Stimulated activated memory B cell treated with anti-CD40 and anti-IgM and Interleukin-4, amounts not matched to agents 10 μg/mL and 1 μg/mL and 100 μg/mL, for 72 hours (primary cell): ENCODE measurements around the gene PTPN18.
"Not testable (repeated sequence)": the region's sequence is repeated elsewhere in the genome, so short reads cannot be mapped to it uniquely, and the experiment has no call there.

ENCODE experiments used
- ATAC-seq: fragments of 150-1000 bp; cut with Tn5 transposase; 2 replicates; pipeline ENCODE4 v1.10.0; 2021
- H3K27ac Mint-ChIP-seq: one replicate; pipeline ENCODE4 v1.8.0; 2022; ENCODE audit warnings: mild to moderate bottlenecking, mixed read lengths
- H3K27me3 Mint-ChIP-seq: one replicate; pipeline ENCODE4 v1.8.0; 2022; ENCODE audit warnings: mixed read lengths
- H3K36me3 Mint-ChIP-seq: one replicate; pipeline ENCODE4 v1.8.0; 2022; ENCODE audit warnings: mixed read lengths
- H3K4me1 Mint-ChIP-seq: one replicate; pipeline ENCODE4 v1.8.0; 2022; ENCODE audit warnings: mixed read lengths
- H3K4me3 Mint-ChIP-seq: one replicate; pipeline ENCODE4 v1.8.0; 2022; ENCODE audit warnings: mild to moderate bottlenecking, moderate library complexity, mixed read lengths
- H3K9me3 Mint-ChIP-seq: one replicate; pipeline ENCODE4 v1.8.0; 2022; ENCODE audit warnings: mixed read lengths

PTPN18 gene

DNA sequence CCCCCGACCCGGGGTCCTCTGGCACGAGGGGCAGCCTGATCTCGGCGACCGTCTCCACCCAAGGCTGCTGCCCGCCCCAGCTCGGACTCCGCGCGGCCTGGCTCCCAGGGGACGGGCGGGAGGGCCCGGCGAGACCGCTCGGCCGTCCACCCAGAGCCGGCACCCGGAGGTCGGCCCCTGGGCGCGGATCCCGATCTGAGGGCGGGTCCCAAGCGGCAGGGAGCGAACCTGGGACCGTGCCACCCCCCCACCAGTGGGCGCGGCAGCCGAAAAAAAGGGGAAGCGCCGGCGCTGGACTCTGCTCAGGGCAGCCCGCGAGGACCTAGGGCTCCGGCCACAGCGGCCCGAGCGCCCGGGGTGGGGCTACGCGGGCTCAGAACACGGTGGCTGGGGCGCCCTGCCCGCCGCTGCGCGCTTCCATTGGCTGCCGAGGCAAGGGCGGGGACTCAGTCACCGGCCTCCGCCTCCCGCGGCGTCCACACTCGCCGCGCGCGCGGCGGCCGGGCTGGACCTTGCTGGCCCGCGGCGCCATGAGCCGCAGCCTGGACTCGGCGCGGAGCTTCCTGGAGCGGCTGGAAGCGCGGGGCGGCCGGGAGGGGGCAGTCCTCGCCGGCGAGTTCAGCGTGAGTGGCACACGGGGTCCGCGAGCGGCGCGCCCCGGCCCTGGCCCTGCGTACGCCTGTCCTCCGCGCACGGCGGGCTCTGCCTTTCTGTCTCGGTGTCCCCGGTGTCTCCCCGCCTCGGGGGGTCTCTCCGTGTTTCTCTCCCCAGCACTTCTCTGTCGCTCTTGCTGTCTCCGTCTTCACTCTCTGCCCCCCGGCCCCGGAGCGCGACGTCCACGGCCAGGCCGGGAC, at the start of gene PTPN18:
Gene PTPN18 (plus strand): TSS at position 479 of the 854 bp plus-strand sequence. CDS start 52 bp downstream, at position 531.
- no peak within 1 kb of the TSS for H3K27ac Mint-ChIP-seq

GRCh38 chr2:130307850-130308249, 48.0 kb upstream of the PTPN18 start:
- Mint-ChIP-seq H3K27me3 (no peaks in the 10 kb centered on the region), H3K36me3 (no peaks in the 10 kb centered on the region), H3K9me3 (no peaks in the 10 kb centered on the region), H3K27ac (no peak overlapping the region), H3K4me1 (peaks cover 5% of the 10 kb centered on the region), H3K4me3 (no peak overlapping the region)
- ATAC-seq: no peak

More for the DNA sequence above, at the start of gene PTPN18:
- Mint-ChIP-seq H3K4me1 (peaks cover 27% of the 10 kb centered on the region), H3K4me3 (peak within 1 kb of the TSS; percentile 79), H3K9me3 (peaks cover 7% of the 10 kb centered on the region), H3K27me3 (no peaks in the 10 kb centered on the region), H3K36me3 (peaks cover 10% of the 10 kb centered on the region)
- peak; percentile 95 for ATAC-seq

DNA sequence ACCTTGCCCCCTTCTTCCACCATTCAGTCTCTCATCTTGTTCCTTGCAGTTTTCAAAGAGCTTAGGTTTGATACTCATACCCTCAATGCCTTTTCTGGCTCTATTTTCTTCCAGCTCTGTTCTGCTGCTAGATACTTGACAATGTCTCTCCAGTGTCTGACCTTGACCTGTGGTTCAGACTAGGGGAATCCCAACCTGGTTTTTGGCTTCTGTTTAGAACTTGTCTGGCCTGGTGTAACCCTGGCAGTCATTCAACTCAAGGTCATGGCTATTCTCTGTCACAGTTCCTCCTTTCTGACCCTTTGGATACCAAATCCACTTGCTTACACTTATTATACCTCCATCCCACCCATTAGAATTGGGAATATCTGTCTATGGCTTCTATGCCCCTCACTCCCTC, 45.0 kb upstream of the PTPN18 start:
- Mint-ChIP-seq H3K4me3 (no peak overlapping the region), H3K36me3 (no peaks in the 10 kb centered on the region), H3K9me3 (no peaks in the 10 kb centered on the region), H3K27ac (no peak overlapping the region), H3K4me1 (no peaks in the 10 kb centered on the region), H3K27me3 (peaks cover 10% of the 10 kb centered on the region)
- no peak for ATAC-seq

- ATAC-seq: no peak
- Mint-ChIP-seq H3K36me3 (no peaks in the 10 kb centered on the region), H3K9me3 (no peaks in the 10 kb centered on the region), H3K27ac (no peak overlapping the region), H3K4me3 (no peak overlapping the region), H3K4me1 (no peaks in the 10 kb centered on the region), H3K27me3 (peaks cover 18% of the 10 kb centered on the region)
Observed at GRCh38 chr2:130313812-130314334, 42.0 kb upstream of the PTPN18 start.

DNA sequence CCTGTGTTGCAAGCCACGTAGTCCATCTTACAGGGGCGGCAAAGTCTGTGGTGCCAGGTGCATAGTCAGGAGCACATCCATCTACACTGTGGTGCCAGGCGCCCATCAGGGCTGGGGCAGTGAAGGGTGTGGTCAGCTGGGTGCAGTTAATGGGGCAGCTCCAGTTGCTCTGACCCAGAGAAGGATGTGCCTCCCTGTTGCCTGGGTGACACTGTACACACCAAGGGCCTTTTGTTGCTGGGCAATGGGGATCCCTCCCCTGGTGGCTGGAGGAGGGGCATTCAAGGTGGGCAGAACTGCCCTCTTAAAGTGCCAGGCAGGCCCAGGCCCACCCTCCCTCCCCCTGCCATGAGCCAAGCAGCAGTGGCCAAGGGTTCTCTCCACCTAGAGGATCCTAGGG, 41.5 kb upstream of the PTPN18 start:
- Mint-ChIP-seq H3K36me3 (no peaks in the 10 kb centered on the region), H3K4me1 (no peaks in the 10 kb centered on the region), H3K4me3 (no peak overlapping the region), H3K9me3 (no peaks in the 10 kb centered on the region), H3K27ac (no peak overlapping the region), H3K27me3 (peaks cover 23% of the 10 kb centered on the region)
- ATAC-seq: no peak

DNA sequence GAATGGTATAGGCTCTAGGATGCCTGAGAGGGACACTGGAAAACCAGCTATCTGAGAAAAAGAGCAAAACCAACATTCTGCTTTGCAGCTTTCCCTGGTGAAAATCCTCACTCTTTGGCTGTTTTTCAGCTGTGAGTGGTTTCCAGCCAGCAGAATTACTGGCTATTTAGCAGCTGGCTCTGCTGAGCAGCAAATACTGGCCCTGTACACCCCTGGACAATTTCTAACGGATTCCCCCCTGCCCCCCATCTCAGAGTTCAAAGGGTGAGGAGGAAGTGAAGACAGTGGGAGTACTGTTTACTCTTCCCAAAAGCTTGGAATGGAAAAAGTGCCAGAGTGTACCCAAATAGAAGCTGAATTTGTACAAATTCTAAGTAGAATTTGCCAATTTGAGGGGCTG, 39.3 kb upstream of the PTPN18 start:
- no peaks in the 10 kb centered on the region for H3K36me3 Mint-ChIP-seq
- ATAC-seq: no peak
- no peaks in the 10 kb centered on the region for H3K4me1 Mint-ChIP-seq
- no peak overlapping the region for H3K27ac Mint-ChIP-seq
- peaks cover 26% of the 10 kb centered on the region for H3K27me3 Mint-ChIP-seq
- no peak overlapping the region for H3K4me3 Mint-ChIP-seq
- no peaks in the 10 kb centered on the region for H3K9me3 Mint-ChIP-seq

- H3K27me3 Mint-ChIP-seq: peaks cover 26% of the 10 kb centered on the region
- no peak for ATAC-seq
- no peaks in the 10 kb centered on the region for H3K36me3 Mint-ChIP-seq
- H3K4me3 Mint-ChIP-seq: no peak overlapping the region
- no peak overlapping the region for H3K27ac Mint-ChIP-seq
- H3K4me1 Mint-ChIP-seq: no peaks in the 10 kb centered on the region
- no peaks in the 10 kb centered on the region for H3K9me3 Mint-ChIP-seq
Observed at GRCh38 chr2:130318906-130319305, 37.0 kb upstream of the PTPN18 start.

DNA sequence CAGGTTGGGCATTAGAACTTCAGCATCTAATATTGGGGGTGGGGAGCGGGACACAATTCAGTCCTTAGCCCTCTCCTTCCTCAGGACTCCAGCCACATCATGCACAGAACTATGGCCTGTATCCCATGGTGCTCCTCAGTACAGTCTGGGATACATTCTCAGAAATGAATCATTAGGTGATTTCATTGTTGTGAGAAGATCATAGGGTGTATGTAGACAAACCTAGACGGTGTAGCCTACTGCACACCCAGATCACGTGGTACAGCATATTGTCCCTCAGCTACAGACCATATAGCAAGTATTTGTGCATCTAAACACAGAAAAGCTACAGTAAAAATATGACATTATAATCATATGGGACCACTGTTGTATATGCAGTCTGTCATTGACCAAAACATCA, 36.3 kb upstream of the PTPN18 start:
- Mint-ChIP-seq H3K9me3 (no peaks in the 10 kb centered on the region), H3K27me3 (peaks cover 26% of the 10 kb centered on the region), H3K36me3 (no peaks in the 10 kb centered on the region), H3K27ac (no peak overlapping the region), H3K4me1 (no peaks in the 10 kb centered on the region), H3K4me3 (no peak overlapping the region)
- no peak for ATAC-seq

DNA sequence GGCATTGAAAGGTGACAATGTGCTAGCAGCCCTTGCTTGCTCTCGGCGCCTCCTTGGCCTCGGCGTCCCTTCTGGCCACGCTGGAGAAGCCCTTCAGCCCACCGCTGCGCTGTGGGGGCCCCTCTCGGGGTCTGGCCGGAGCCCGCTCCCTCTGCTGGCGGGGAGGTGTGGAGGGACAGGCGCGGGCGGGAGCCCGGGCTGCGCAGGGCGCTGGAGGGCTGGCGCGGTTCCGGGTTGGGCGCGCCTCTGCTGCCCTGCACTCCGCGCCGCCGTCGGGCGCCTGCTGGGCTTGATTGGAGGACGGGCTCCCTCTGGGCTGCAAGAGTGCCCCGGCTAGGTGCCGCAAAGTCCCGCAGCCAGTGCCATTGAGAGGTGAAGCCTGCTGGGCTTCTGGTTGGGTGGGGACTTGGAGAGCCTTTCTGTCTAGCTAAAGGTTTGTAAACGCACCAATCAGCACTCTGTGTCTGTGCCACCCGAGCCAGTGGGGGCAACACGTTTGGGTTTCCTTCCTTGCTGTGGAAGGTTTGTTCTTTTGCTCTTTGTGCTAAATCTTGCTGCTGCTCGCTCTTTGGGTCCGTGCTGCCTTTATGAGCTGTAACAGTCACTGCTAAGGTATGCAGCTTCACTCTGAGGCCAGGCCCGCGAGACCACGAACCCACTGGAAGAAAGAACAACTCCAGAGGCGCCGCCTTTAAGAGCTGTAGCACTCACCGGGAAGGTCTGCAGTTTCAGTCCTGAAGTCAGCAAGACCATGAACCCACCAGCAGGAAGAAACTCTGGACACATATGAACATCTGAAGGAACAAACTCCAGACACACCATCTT, 27.9 kb upstream of the PTPN18 start:
- peaks cover 49% of the 10 kb centered on the region for H3K27me3 Mint-ChIP-seq
- no peak overlapping the region for H3K27ac Mint-ChIP-seq
- H3K4me3 Mint-ChIP-seq: no peak overlapping the region
- peak; percentile 43 for ATAC-seq
- no peaks in the 10 kb centered on the region for H3K36me3 Mint-ChIP-seq
- H3K9me3 Mint-ChIP-seq: no peaks in the 10 kb centered on the region
- peaks cover 7% of the 10 kb centered on the region for H3K4me1 Mint-ChIP-seq

DNA sequence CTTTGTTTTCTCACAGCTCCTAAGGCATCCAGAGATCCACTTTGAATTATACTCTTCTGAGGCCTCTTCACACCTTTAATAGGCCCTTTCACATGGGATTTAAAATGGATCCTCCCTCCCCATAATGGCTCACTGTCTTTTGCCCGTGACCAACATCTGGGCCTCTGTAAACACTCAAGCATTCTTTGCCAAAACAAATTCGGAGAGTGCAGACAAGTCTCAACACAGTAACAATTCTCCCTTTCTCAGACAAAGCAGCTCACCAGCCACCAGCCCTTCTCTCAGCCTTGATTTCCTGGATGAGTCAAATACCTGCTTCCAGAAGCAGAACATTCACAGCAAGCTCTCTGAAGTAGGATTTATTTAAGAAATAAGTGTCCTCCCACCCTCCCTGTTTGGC, 27.1 kb upstream of the PTPN18 start:
- peaks cover 7% of the 10 kb centered on the region for H3K4me1 Mint-ChIP-seq
- no peaks in the 10 kb centered on the region for H3K36me3 Mint-ChIP-seq
- no peaks in the 10 kb centered on the region for H3K9me3 Mint-ChIP-seq
- H3K27ac Mint-ChIP-seq: no peak overlapping the region
- peaks cover 49% of the 10 kb centered on the region for H3K27me3 Mint-ChIP-seq
- no peak overlapping the region for H3K4me3 Mint-ChIP-seq
- ATAC-seq: no peak

DNA sequence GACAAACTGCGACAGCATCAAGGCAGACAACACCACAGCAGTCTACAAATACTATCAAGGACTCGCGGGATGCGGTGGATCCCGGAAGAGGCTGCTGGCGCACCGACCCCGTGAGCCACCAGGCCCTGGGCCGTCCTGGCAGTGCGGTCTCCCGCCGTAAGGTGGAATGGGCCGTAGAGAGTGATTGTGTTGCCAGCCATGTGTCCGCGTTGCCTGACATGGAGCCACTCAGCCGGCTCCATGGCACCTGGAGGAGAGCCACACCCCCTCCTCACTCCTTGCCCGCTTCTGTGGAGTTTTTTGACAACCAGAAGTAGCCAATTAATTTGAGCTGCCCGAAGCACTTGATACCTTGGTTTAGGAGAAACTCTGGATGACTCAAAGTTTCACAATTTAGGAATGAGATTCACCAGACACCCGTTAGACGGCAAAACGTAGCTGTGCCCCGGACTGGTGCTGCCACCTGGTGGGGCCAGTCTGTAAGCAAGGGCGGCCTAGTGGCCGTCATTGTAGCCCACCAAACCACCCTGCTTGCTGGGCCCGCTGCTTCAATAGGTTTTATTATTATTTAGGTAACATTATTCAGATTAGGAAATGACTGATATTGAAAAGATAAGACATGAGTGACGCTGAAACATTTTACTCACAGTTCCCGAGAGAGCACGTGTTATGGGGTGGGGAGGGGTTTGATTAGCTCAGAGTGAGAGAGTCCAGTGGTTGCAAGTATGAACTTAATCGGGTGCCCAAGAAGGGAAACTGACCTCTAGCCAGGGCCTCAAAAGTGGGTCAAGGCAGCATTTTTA, 23.4 kb upstream of the PTPN18 start:
- H3K27ac Mint-ChIP-seq: no peak overlapping the region
- H3K36me3 Mint-ChIP-seq: no peaks in the 10 kb centered on the region
- peaks cover 7% of the 10 kb centered on the region for H3K4me1 Mint-ChIP-seq
- no peaks in the 10 kb centered on the region for H3K9me3 Mint-ChIP-seq
- ATAC-seq: peak; percentile 82
- H3K4me3 Mint-ChIP-seq: peak overlapping the region; percentile 39
- peaks cover 33% of the 10 kb centered on the region for H3K27me3 Mint-ChIP-seq

- H3K4me1 Mint-ChIP-seq, H3K27ac Mint-ChIP-seq, H3K4me3 Mint-ChIP-seq, H3K36me3 Mint-ChIP-seq, H3K9me3 Mint-ChIP-seq, ATAC-seq: not testable (repeated sequence)
- peaks cover 26% of the 10 kb centered on the region for H3K27me3 Mint-ChIP-seq
Observed at GRCh38 chr2:130333253-130333652, 22.6 kb upstream of the PTPN18 start.

GRCh38 chr2:130334026-130334425, 21.8 kb upstream of the PTPN18 start:
- peaks cover 7% of the 10 kb centered on the region for H3K4me1 Mint-ChIP-seq
- peaks cover 18% of the 10 kb centered on the region for H3K27me3 Mint-ChIP-seq
- H3K4me3 Mint-ChIP-seq: no peak overlapping the region
- ATAC-seq: no peak
- peaks cover 14% of the 10 kb centered on the region for H3K36me3 Mint-ChIP-seq
- H3K9me3 Mint-ChIP-seq: no peaks in the 10 kb centered on the region
- H3K27ac Mint-ChIP-seq: no peak overlapping the region

GRCh38 chr2:130335226-130335625, 20.6 kb upstream of the PTPN18 start:
- Mint-ChIP-seq H3K9me3 (no peaks in the 10 kb centered on the region), H3K36me3 (peaks cover 25% of the 10 kb centered on the region), H3K27me3 (peaks cover 18% of the 10 kb centered on the region), H3K27ac (no peak overlapping the region), H3K4me1 (peaks cover 12% of the 10 kb centered on the region), H3K4me3 (no peak overlapping the region)
- ATAC-seq: no peak
